NCI-H2196 treated with DMSO at 0.1 percent for 48 hours (cell line): ENCODE data around the gene PCNX2.
"Not testable (repeated sequence)": the region's sequence is repeated elsewhere in the genome, so short reads cannot be mapped to it uniquely, and the experiment has no call there.

ENCODE experiments used
- DNase-seq: peaks from one replicate; lab custom pipeline; 2025; ENCODE audit not compliant: unreplicated experiment; lab: John Stamatoyannopoulos, UW

The PCNX2 gene

DNA sequence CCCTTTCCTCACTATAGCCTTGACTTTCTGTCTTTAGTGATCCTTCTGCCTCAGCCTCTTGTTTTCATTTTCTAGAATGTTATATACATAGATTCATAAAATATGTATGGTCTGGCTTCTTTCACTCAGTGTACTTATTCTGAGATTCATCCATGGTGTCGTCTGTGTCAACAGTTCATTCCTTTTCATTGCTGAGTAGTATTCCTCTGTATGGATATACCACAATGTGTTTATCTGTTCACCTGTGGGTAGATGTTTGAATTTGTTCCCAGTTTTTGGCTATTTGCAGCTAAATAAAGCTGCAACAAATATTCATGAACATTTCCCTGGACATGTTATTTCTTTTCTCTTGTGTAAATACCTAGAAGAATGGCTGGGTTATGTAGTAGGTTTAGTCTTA is 131.8 kb downstream of the PCNX2 start:
- DNase-seq: no peak

DNA sequence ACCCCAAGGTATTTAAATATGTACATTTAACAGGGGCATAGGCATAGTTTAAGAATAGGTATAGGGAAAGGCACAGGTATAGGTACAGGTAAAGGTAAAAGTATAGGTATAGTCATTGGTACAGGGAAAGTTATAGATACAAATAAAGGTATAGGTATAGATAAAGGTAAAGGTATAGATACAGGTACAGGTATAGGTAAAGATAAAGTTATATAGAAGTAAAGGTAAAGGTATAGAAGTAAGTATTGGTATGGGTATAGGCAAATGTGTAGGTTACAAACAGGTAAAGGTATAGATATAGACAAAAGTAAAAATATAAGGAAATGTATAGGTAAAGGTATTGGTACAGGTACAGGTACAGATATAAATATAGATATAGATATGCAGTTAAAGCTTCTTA is 137.2 kb downstream of the PCNX2 start:
- DNase-seq: no peak

DNA sequence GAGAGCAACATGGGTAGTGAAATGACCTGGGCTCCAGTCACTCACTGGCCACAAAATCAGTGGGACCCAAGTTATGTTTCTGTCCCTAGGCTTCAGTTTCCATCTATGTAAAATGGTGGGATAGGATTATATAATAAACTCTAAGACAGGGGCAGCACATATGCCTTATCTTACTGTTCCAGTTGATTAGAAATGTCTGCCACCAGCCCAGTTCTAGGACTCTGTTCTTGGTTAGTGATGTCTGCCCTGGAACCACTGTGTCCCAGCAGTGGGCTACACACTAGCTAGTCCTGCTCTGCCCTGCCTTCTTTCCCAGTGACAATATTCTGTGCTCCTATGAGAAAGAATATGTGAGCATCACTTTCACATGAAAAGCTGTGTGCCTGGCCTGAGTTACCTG is 138.3 kb downstream of the PCNX2 start:
- no peak for DNase-seq

GRCh38 chr1:233151861-233152260 is 143.7 kb downstream of the PCNX2 start:
- DNase-seq: no peak

- DNase-seq: no peak
Measured at GRCh38 chr1:233144434-233144833, 151.1 kb downstream of the PCNX2 start.

DNA sequence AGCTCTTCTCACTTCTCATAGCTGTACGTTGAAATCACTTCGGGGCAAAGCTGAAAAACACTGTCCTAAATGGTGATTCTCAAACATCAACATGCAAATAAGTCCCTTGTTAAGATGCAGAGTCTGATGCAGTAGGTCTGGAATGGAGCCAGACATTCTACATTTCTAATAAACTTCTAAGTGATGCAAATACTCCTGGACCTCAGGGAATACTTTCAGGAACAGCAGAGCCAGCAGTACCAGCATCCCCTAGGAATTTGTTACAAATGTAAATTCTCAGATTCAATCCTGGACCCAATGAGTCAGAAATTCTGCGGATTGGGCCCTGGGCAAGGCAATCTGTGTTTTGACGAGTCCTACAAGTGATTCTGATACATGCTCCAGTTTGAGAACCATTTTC is 152.3 kb downstream of the PCNX2 start:
- no peak for DNase-seq

DNA sequence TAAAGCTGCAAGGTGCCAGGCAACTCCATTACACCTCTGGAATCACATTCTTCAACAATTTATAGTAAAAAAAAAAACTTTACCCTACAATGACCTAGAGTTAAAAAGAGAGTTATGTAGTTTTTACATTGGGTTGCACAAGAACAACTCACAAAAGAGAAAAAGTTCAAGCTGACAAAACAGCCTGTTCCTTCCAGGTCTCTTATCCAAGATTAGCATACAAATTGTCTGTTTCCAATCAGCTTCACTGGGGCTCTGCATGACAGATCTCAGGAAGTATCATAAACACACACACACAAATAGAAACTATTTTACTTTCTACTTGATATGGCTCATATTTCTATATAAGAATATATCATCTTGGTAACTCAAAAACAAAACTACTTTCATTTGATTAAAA is 154.6 kb downstream of the PCNX2 start:
- DNase-seq: no peak

- no peak for DNase-seq
Measured at GRCh38 chr1:233140499-233140898, 155.0 kb downstream of the PCNX2 start.

- no peak for DNase-seq
Measured at GRCh38 chr1:233138788-233139585, 156.5 kb downstream of the PCNX2 start.

DNA sequence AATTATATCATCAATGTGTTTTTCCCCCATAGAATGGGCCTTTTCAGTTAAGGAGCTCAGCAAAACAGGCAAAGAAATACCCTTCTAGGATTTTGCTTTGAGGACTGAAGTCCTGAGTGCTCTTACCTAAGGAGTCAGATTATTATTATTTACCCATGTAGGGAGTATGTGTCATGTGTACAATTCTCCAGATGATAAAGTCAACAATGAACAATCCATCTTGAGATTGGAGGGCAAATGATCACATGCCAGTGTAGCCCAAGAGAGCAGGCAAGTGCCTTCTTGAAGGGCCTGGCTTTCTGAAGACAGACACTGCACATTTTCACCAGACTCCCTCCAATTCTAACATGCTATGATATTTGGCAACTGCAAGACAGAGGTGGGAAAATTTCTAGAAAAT is 159.7 kb downstream of the PCNX2 start:
- DNase-seq: no peak

- no peak for DNase-seq
Measured at GRCh38 chr1:233132445-233132844, 163.1 kb downstream of the PCNX2 start.

GRCh38 chr1:233129031-233129430 is 166.5 kb downstream of the PCNX2 start:
- DNase-seq: not testable (repeated sequence)

GRCh38 chr1:233127157-233127556 is 168.4 kb downstream of the PCNX2 start:
- no peak for DNase-seq

GRCh38 chr1:233122779-233123178 is 172.7 kb downstream of the PCNX2 start:
- no peak for DNase-seq

GRCh38 chr1:233121947-233122559 is 173.5 kb downstream of the PCNX2 start:
- no peak for DNase-seq

- no peak for DNase-seq
Measured at GRCh38 chr1:233114860-233115259, 180.7 kb downstream of the PCNX2 start.

- no peak for DNase-seq
Measured at GRCh38 chr1:233114159-233114558, 181.4 kb downstream of the PCNX2 start.

DNA sequence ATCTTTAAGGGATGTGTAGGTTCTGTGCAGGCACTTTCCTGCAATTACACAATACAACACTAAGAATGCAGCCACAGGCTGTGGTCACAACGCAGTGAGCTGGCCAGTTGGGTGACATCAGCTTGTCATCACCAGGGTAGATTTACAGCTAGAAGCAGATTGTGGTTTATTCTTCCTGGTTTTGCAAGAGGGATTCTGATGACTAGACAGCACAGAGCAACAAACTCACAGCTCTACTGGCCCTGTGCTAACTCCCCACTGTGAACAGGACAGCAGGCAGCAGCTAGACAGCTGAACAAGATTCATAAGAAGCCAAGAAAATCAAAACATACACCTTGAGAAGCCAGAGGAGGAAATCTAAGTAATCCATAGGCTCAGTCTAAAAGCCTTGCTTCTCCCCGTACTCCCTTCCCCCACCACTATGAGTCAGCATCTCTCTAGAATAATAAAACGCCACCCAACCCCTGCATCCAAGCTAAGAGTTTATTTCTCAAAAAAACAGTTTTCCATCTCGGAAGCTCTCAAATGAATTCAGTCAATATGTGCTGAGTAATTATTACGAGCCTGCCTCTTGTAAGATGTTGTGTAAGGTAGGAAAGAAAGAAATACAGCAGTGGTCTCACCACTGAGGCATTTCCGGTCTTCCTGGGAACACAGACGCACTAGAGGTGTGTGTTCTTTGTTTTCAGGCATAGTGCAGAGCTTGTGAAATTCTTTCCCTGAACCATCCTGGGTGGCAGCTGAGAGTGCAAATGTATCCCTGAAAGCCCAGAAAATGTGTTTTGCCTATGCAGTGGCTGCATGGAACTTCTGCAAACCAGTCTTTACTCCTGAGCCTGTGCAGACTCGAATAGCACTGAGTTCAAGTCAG is 182.3 kb downstream of the PCNX2 start:
- no peak for DNase-seq

DNA sequence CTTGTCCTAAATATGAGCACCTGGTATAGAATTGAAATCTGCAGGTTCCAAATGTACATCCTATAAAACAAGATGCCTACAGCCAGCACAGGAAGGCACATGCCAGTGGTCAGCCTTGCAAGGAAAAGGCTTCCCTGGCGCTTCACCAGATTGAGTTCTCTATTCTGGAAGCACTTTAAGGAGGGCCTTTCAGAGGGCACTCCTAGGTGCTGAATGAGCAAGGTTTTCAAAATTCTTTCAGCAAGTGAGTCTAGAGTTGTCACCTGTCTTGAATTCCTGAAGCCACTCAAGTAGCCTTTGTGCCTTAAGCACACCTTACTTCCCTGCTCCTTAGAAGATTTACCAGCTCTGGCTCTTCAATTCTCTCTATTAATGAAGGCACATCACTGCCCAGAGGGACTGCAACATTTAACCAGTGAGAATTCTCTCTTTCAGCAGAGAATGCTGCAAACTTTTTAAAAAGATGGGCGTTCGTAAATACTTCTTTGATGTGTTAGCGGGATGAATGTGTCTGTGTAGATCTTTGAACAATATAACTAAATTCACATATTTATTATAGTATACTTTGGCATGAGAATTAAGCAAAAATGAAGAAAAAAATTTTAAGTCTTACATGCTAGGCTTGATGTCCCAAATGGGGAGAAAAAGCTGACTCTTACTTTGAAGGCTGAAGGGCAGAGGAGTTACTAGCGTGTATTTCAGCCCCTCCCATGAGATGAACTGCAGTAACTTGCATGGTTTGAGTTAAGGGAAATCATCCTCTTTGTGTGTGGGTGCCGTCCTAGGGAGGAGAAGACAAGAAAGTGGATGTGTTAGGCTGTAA is 183.1 kb downstream of the PCNX2 start:
- no peak for DNase-seq

DNA sequence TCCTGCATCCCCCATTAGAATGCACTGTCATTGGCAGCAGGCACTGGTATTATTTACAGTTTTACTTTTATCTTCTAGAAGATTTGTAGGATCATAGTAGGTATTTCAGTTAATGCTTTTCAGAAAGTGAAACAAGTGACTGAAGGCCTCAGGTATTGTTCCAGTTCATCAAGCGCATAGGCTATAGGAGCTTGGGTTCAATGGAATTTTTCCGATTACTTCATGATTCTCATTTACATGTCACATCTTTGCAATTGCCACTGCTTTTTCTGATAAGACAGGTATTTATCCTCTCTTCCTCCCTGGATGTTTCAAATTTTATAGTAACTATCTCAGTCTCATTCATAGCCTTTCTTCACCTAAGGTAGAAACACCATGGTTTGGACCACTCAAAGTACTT is 183.8 kb downstream of the PCNX2 start:
- DNase-seq: no peak

DNA sequence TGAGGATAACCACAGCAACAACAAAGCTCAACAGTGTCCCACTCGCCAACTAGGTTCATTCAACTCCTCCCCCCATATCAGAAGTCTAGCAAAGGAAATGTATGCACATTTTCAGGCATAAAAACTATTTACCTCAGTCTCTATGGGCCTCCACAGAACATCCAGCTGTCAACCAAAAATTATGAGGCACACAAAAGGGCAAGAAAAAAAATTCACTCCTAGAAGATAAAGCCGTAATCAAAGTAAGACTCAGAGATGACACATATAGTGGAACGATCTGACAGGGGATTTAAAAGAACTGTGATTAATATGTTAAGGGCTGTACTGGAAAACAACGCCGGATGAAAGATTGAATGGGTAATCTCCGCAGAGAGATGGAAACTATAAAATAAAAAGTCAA is 186.4 kb downstream of the PCNX2 start:
- no peak for DNase-seq
